Stimulated activated CD8-positive, alpha-beta memory T cell treated with anti-CD3 and anti-CD28 coated beads, Interleukin-7, amount 100 ng/mL, for 1 hour (primary cell): ENCODE data around the gene POLR1D.

Source experiments
- DNase-seq, 2 donors: peaks; one replicate each; pipeline ENCODE4 v3.0.0-alpha.2; 2020; ENCODE audit warnings: low read depth in 2 of 2

POLR1D gene

GRCh38 chr13:27638521-27638920 lies 16.8 kb downstream of the POLR1D start:
- DNase-seq = no peak

- no peak for DNase-seq
These were observed 17.5 kb downstream of the POLR1D start for GRCh38 chr13:27639186-27639585.

GRCh38 chr13:27641711-27642502 lies 20.2 kb downstream of the POLR1D start:
- no peak for DNase-seq

- no peak for DNase-seq
These were observed 21.8 kb downstream of the POLR1D start for GRCh38 chr13:27643334-27644132.

DNA sequence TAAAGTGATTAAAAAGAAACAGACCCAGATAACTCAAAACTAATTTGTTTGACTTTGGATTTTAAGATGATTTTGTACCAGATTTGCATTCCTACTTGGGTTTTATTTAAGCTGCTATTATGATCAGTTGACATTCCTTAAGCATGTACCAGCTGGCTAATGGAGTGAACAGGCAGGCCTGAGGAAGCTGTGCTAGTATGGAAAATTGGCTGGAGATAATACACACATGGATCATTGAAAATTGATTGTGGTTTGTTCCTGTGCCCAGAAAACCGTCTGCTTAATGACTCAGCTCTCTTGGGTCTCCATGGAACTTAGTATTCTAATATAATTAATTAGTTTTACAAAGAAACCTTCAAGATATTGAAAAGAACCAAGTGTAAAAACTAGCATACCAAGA lies 22.6 kb downstream of the POLR1D start:
- DNase-seq = no peak

GRCh38 chr13:27650312-27650711 lies 28.6 kb downstream of the POLR1D start:
- DNase-seq = no peak

DNA sequence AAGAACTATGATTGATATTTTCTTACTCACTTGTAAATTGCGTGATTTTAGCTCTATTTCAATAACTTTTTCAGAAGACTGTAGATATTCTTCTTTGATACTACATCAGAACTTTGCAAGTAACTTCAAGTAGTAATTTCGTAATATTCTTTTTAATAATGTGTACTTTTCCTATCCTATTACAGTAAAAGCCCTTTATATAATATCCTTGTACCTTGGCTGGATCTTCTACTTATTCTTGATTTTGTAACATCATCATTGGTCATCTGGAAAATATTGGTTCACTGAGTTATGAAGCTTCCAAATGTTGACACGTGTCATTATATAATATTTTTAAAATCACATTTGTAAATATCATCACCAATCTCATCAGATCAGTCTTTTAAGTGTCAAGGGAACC lies 32.4 kb downstream of the POLR1D start:
- DNase-seq = no peak

- DNase-seq = no peak
These were observed 33.1 kb downstream of the POLR1D start for GRCh38 chr13:27654816-27655215.

- DNase-seq = no peak
These were observed 36.0 kb downstream of the POLR1D start for GRCh38 chr13:27657724-27658123.

DNA sequence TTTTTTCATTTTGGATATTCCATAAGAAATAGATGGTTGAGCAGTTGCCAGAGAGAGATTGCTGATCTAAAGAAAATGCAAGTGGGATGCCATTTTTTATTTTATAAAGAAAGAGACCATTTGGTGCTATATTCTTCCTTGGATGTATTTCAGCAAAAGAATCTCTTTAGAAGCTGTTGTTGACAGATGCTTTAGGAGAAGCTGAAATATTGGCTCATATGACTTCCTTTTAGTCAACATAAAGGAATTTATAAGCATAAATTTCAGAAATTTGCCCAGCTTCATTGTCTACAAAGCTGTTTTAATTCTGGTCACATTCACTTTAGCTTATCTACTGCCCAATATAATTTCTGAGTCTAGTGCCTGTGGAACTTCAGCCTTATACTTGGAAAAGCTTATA lies 36.9 kb downstream of the POLR1D start:
- no peak for DNase-seq

DNA sequence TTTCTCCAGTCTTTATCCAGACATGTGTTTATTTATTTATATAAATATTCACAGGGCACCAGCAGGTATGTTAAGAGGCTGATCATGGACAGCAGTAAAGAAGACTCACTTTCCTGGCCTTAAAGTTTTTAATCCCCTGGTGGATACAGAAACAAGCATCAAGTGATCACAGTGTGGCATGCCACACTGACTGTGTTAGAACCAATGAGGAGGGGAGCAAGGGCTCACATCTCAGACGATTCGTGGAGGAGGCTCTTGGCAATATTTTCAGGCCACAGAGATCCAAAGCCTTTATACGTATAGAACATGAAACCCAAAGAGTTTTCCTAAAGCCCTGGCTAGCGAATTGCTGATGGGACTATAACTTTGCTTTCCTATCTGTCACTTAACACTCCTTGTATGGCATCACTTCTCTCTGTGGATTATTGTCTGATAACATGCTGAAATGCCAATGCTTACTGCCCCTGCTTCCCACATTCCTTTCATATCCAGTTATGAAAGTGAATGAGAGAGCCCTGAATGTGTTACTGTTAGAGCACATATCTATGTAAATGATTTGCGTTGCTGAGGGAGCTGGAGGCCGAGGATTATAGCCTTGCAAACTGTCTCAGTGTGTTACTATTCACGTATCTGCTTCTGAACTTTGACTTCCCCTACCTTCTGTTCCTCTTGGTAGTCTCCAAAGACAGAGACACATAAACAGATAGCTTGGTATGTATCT lies 37.6 kb downstream of the POLR1D start:
- no peak for DNase-seq

GRCh38 chr13:27660511-27660910 lies 38.8 kb downstream of the POLR1D start:
- no peak for DNase-seq

DNA sequence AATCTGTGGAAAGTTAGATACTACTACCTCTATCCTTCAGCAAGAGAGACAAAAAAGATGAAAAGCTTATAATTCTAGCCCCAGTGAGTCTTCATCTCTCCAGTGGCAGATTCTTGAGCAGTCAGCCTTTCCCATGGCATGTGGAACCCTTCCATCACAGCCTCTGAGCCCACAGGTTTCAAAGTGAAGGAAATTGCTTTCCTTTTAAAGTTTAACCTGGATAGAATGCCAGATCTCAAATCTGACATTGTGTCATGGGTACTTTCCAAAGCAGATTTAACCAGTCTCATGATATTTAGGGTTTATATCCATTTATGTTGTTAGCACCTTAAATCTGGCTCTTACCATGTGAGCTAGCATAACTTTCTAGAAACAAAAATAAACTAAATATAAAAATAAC lies 39.3 kb downstream of the POLR1D start:
- no peak for DNase-seq

- no peak for DNase-seq
These were observed 41.2 kb downstream of the POLR1D start for GRCh38 chr13:27662738-27663470.

DNA sequence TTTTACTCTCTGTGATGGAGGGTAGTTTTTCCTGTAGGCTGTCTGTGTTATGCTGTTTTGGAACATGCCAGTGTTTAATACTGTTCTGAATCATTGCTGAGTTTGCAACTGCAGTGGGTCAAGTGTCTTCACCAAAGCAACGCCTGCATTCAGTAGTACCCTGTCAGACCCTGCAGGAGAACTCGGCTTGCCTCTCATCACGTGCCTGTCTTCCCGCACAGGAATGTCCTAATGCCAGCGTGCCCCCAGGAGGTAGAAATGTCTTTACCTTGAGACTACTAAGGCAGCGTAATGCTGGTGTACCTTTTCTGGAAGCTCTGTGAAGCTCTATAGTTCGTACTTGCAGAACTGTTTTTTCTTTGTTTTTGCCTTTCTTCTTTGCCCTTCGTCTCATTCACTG lies 42.3 kb downstream of the POLR1D start:
- no peak for DNase-seq

- DNase-seq = no peak
These were observed 43.6 kb downstream of the POLR1D start for GRCh38 chr13:27665333-27665732.

DNA sequence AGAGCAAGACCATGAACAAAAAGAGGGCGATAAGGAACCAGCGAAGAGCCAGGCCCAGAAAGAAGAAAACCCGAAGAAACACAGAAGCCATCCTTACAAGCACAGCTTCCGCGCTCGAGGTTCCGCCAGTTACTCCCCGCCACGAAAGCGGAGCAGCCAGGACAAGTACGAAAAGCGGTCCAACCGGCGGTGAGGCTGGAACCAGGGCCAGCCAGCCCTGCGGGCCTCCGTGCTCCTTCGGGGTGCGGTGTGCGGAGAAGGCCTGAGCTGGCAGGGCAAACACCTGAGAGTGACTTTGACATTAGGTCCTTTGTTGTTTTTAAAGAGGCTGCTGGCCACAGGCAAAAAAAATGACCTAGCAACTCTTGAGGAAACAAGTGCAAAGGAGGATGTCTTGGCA lies 44.1 kb downstream of the POLR1D start:
- DNase-seq = no peak

GRCh38 chr13:27666951-27667350 lies 45.3 kb downstream of the POLR1D start:
- DNase-seq = no peak

DNA sequence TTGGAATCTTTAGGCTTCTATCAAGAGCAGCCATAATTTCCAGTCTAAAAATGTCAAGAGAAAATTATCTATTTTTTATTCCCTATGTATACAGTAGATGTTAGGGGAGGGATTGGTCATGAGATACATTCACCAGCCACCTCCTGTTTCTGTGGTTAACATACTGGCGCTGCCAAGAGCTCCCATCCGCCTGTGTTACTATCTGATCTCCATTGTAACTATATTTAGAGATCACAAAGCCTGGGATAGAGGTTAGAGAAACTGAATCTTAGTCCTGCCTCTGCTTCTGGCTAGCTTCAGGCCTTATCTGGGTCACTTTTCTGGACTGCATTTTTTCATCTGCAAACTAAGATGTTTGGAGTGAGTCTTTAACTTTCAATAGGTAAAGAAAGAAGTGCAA lies 46.3 kb downstream of the POLR1D start:
- no peak for DNase-seq

GRCh38 chr13:27670861-27671260 lies 49.2 kb downstream of the POLR1D start:
- no peak for DNase-seq

DNA sequence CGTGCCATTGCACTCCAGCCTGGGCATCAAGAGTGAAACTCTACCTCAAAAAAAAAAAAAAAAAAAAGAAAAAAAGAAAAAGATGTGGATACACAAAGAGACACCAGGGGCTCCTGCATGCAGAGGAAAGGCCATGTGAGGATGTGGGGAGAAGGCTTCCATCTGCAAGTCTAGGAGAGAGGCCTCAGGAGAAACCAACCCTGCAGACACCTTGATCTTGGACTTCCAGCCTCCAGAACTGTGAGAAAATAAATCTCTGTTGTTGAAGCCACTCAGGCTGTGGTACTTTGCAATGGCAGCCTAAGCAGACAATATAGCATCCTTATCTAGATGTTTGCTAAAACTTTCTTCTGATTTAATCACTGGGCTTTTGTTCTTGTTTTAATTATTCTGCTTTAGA lies 50.3 kb downstream of the POLR1D start:
- DNase-seq = no peak
